Neural crest cell (in vitro differentiated cells): ENCODE measurements around the gene CNTN1. TPM values are rescaled to one million over a fixed set of nuclear protein-coding genes. Genes with fewer than 3 reads are reported as not detected.

Source experiments
- DNase-seq: peaks from one replicate; pipeline ENCODE4 v3.0.0; 2021; ENCODE audit warnings: low read depth, mixed read lengths, low spot score
- H3K27ac Mint-ChIP-seq: one replicate; pipeline ENCODE4 v1.8.0; 2021; ENCODE audit warnings: mild to moderate bottlenecking, mixed read lengths; ENCODE audit not compliant: unreplicated experiment
- H3K27me3 Mint-ChIP-seq: 2 replicates; pipeline ENCODE4 v1.8.0; 2021; ENCODE audit warnings: low read depth, mild to moderate bottlenecking, mixed read lengths
- H3K36me3 Mint-ChIP-seq: 2 replicates; pipeline ENCODE4 v1.8.0; 2021; ENCODE audit warnings: low read depth, mild to moderate bottlenecking, mixed read lengths
- H3K4me1 Mint-ChIP-seq: 2 replicates; pipeline ENCODE4 v1.8.0; 2021; ENCODE audit warnings: mixed read lengths
- H3K4me3 Mint-ChIP-seq: one replicate; pipeline ENCODE4 v1.8.0; 2021; ENCODE audit warnings: mild to moderate bottlenecking, mixed read lengths
- H3K9me3 Mint-ChIP-seq: 2 replicates; pipeline ENCODE4 v1.8.0; 2021; ENCODE audit warnings: mixed read lengths
- total RNA-seq: library from RNA; stranded (reverse); gene quantifications from 2 replicates; pipeline ENCODE4 v1.2.1, GENCODE V29; 2021
- TF ChIP-seq, protein P1 (sequence below): fragments of 200-600 bp; sonication (generic); conservative IDR thresholded peaks from 2 replicates; pipeline ENCODE4 v1.5.0; 2021; ENCODE audit warnings: antibody characterized with exemption, mild to moderate bottlenecking

CNTN1 gene
- total RNA-seq, 1 donor from 2014 or later, result 1.0 TPM

DNA sequence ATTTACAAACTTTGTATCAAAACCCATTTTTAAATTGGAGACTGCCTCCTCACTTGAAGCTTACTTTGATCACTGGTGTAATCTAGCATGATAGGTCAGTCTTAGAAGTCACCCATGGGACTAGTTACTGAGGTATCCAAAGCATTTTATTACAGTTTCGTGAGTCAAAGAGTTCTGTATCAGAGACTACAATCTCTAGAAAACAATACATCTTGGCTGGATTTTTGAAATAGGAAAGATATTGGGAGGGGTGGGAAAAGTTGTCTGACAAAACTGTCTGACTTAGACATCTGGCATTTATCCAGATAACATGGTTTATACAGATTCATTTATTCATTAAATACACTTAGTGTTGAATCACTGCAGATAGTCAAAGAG lies 322.4 kb downstream of the CNTN1 start:
- no peak for DNase-seq
- Mint-ChIP-seq H3K36me3 (peaks cover 15% of the 10 kb centered on the region), H3K4me3 (no peak overlapping the region), H3K9me3 (peaks cover 28% of the 10 kb centered on the region), H3K27ac (no peak overlapping the region), H3K4me1 (no peaks in the 10 kb centered on the region), H3K27me3 (no peaks in the 10 kb centered on the region)
- TF ChIP-seq, protein P1, sequence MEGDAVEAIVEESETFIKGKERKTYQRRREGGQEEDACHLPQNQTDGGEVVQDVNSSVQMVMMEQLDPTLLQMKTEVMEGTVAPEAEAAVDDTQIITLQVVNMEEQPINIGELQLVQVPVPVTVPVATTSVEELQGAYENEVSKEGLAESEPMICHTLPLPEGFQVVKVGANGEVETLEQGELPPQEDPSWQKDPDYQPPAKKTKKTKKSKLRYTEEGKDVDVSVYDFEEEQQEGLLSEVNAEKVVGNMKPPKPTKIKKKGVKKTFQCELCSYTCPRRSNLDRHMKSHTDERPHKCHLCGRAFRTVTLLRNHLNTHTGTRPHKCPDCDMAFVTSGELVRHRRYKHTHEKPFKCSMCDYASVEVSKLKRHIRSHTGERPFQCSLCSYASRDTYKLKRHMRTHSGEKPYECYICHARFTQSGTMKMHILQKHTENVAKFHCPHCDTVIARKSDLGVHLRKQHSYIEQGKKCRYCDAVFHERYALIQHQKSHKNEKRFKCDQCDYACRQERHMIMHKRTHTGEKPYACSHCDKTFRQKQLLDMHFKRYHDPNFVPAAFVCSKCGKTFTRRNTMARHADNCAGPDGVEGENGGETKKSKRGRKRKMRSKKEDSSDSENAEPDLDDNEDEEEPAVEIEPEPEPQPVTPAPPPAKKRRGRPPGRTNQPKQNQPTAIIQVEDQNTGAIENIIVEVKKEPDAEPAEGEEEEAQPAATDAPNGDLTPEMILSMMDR, result no peak

DNA sequence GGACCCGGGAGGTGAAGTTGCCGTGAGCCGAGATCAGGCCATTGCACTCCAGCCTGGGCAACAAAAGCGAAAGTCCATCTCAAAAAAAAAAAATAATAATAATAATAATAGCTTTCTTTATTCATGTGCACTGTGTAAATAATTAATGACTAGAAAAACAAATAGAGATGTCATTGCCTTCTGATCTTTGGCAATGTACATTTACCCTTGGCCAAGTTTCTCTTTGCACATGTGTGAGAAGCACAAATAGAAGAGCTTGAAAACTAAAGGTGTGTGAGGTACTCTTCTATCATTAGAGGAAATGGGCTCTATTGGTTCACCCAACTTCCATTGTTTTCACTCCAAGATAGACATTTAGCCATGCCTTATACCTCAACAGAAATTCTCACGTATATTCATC lies 325.8 kb downstream of the CNTN1 start:
- H3K27me3 Mint-ChIP-seq, result no peaks in the 10 kb centered on the region
- H3K36me3 Mint-ChIP-seq, result no peaks in the 10 kb centered on the region
- no peak for DNase-seq
- H3K9me3 Mint-ChIP-seq, result peaks cover 11% of the 10 kb centered on the region
- TF ChIP-seq, protein P1, result no peak
- H3K4me3 Mint-ChIP-seq, result no peak overlapping the region
- peaks cover 8% of the 10 kb centered on the region for H3K4me1 Mint-ChIP-seq
- no peak overlapping the region for H3K27ac Mint-ChIP-seq

DNA sequence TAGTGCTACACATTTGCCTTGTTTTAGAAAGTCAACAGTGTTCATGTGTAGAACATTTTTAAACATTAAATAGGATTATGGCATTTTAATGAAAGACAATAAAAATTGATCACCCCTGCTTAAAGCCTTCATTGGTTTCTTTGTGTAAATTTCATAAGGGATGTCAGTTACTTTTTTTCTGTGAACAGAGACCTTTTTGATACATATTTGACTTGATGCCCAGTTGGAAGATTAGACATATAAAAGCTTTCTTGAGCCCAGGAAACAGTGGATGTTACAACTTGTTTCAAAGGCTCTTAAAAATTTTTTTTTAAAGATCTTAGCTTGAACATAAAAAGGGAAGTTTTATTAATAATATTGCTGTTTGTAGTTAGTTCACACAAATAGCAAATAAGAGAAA lies 327.2 kb downstream of the CNTN1 start:
- no peaks in the 10 kb centered on the region for H3K36me3 Mint-ChIP-seq
- peaks cover 10% of the 10 kb centered on the region for H3K9me3 Mint-ChIP-seq
- no peak overlapping the region for H3K4me3 Mint-ChIP-seq
- no peaks in the 10 kb centered on the region for H3K27me3 Mint-ChIP-seq
- DNase-seq, result no peak
- TF ChIP-seq, protein P1, result no peak
- no peak overlapping the region for H3K27ac Mint-ChIP-seq
- H3K4me1 Mint-ChIP-seq, result peaks cover 16% of the 10 kb centered on the region

DNA sequence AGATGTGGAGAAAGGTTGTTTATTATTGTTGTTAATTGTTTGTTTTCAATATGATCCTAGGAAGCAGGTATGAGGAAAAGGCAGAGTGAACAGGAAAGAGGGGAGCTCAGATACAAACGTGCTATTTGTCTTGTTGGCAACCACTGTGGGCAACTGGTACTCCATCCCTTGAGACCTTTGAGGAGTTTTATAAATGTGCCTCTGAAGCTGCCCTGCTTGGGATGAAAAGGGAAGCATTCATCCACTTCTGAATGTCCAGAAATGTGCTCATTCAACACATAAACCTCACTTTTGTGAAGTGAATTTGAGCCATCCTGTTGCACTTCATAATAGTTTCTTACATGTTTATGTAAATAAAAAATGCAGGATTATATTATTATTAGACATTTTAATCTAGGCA lies 331.6 kb downstream of the CNTN1 start:
- peaks cover 16% of the 10 kb centered on the region for H3K4me1 Mint-ChIP-seq
- peak overlapping the region; percentile 68 for H3K27ac Mint-ChIP-seq
- H3K36me3 Mint-ChIP-seq, result no peaks in the 10 kb centered on the region
- TF ChIP-seq, protein P1, result no peak
- H3K27me3 Mint-ChIP-seq, result no peaks in the 10 kb centered on the region
- DNase-seq, result no peak
- H3K9me3 Mint-ChIP-seq, result peaks cover under 1% of the 10 kb centered on the region
- H3K4me3 Mint-ChIP-seq, result no peak overlapping the region

DNA sequence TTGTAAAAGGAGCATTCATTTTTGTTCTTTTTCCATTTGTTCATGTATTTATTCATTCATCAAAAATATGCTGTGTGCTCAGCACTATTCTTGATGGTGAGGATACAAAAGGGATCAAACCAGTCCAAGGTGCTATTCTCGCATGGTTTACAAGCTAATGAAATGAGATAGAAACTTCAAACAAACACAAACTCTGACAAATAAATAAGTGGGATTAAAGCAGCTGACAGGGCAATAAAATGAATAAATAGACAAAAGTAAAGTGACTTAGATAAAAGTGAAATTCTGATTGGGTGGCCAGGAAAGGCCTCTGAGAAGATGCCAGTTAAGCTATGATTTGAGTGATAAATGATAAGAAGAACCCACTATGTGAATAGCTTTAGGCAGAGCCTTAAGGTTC lies 333.9 kb downstream of the CNTN1 start:
- H3K27me3 Mint-ChIP-seq, result no peaks in the 10 kb centered on the region
- no peak overlapping the region for H3K27ac Mint-ChIP-seq
- no peak overlapping the region for H3K4me3 Mint-ChIP-seq
- peaks cover 2% of the 10 kb centered on the region for H3K9me3 Mint-ChIP-seq
- DNase-seq, result no peak
- H3K36me3 Mint-ChIP-seq, result no peaks in the 10 kb centered on the region
- H3K4me1 Mint-ChIP-seq, result peaks cover 16% of the 10 kb centered on the region
- TF ChIP-seq, protein P1, result no peak

DNA sequence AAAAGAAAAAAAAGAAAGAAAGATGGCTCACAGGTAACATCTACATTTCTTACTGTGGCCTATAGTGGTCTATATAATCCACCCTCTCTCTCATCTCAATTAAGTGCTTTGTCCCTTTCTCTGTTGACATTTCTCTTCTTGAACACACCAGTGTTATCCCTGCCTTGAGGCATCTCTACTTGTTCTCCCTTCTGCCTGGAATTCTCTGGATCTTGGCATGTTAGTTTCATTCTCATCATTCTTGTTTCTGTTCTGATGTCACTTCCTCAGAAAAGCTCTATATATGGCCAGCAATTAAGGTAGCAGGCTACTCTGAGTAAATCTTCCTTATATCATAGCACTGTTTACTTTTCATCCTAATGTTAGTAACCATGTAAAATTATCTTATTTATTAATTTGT lies 340.1 kb downstream of the CNTN1 start:
- H3K4me3 Mint-ChIP-seq, result no peak overlapping the region
- TF ChIP-seq, protein P1, result no peak

More for the DNA sequence above, 340.1 kb downstream of the CNTN1 start:
- no peaks in the 10 kb centered on the region for H3K4me1 Mint-ChIP-seq
- H3K36me3 Mint-ChIP-seq, result no peaks in the 10 kb centered on the region
- no peaks in the 10 kb centered on the region for H3K27me3 Mint-ChIP-seq
- H3K9me3 Mint-ChIP-seq, result peaks cover 5% of the 10 kb centered on the region
- DNase-seq, result no peak
- no peak overlapping the region for H3K27ac Mint-ChIP-seq
